Measurements from ENCODE around the gene WNT7B.

The WNT7B gene

GRCh38 chr22:46012182-46012880, 35.4 kb upstream of the WNT7B start:
- 0 out of 2 replicates have a peak, but pooled peaks cover 4% of the 10 kb centered on the region for H3K4me1 ChIP-seq (ENCODE audit: low read length)

GRCh38 chr22:46011627-46012181, 34.7 kb upstream of the WNT7B start:
- Histone ChIP-seq H3K27ac (ENCODE audit: low read length) (no peak overlapping the region), H3K4me2 (ENCODE audit: low read depth, low read length) (no peak overlapping the region), H3K27me3 (replicated peaks; ENCODE audit: insufficient read depth, low read length) (no peaks in the 10 kb centered on the region)

More at GRCh38 chr22:46012182-46012880, 35.4 kb upstream of the WNT7B start:
- H2AFZ ChIP-seq (ENCODE audit: low read length): no peak overlapping the region
- H3F3A ChIP-seq (ENCODE audit: insufficient read depth, low read length): peaks cover 10% of the 10 kb centered on the region
- H3K9me2 ChIP-seq (replicated peaks; ENCODE audit: insufficient read depth, low read length): no peaks in the 10 kb centered on the region
- H3K4me3 ChIP-seq (ENCODE audit: low read length): no peak overlapping the region
- no peak overlapping the region for H3K27ac ChIP-seq (ENCODE audit: low read length)
- DNase-seq: no peak
- H3K4me2 ChIP-seq (ENCODE audit: low read depth, low read length): 0 out of 2 replicates have a peak overlapping the region, but pooled peaks have one; percentile 99
- H3K9ac ChIP-seq (ENCODE audit: low read length): no peak overlapping the region
- H3K36me3 ChIP-seq (replicated peaks; ENCODE audit: insufficient read depth, low read length): no peaks in the 10 kb centered on the region
- TF ChIP-seq EZH2phosphoT487 (IDR thresholded peaks at IDR 0.05; ENCODE audit: low read length): no peak
- no peak for TF ChIP-seq EZH2 (optimal IDR thresholded peaks at IDR 0.05; ENCODE audit: low read depth, low read length)
- no peak for TF ChIP-seq CTCF (IDR thresholded peaks at IDR 0.05; ENCODE audit: low read length)
- H4K20me1 ChIP-seq (ENCODE audit: insufficient read depth, low read length): no peaks in the 10 kb centered on the region
- H3K9me3 ChIP-seq (replicated peaks; ENCODE audit: insufficient read depth, low read length): no peaks in the 10 kb centered on the region
- no peaks in the 10 kb centered on the region for H3K79me2 ChIP-seq (ENCODE audit: low read length)
- no peaks in the 10 kb centered on the region for H3K27me3 ChIP-seq (replicated peaks; ENCODE audit: insufficient read depth, low read length)

GRCh38 chr22:46010951-46011626, 34.1 kb upstream of the WNT7B start:
- H3K4me2 ChIP-seq (ENCODE audit: low read depth, low read length): no peak overlapping the region
- H3K36me3 ChIP-seq (replicated peaks; ENCODE audit: insufficient read depth, low read length): no peaks in the 10 kb centered on the region
- no peaks in the 10 kb centered on the region for H3K79me2 ChIP-seq (ENCODE audit: low read length)
- H3K9me2 ChIP-seq (replicated peaks; ENCODE audit: insufficient read depth, low read length): no peaks in the 10 kb centered on the region
- no peak overlapping the region for H2AFZ ChIP-seq (ENCODE audit: low read length)
- no peak overlapping the region for H3K4me3 ChIP-seq (ENCODE audit: low read length)
- DNase-seq: no peak
- no peaks in the 10 kb centered on the region for H3K27me3 ChIP-seq (replicated peaks; ENCODE audit: insufficient read depth, low read length)
- no peaks in the 10 kb centered on the region for H4K20me1 ChIP-seq (ENCODE audit: insufficient read depth, low read length)
- H3K27ac ChIP-seq (ENCODE audit: low read length): no peak overlapping the region
- H3K4me1 ChIP-seq (ENCODE audit: low read length): 0 out of 2 replicates have a peak, but pooled peaks cover 6% of the 10 kb centered on the region
- no peak overlapping the region for H3K9ac ChIP-seq (ENCODE audit: low read length)
- H3K9me3 ChIP-seq (replicated peaks; ENCODE audit: insufficient read depth, low read length): no peaks in the 10 kb centered on the region
- peaks cover 10% of the 10 kb centered on the region for H3F3A ChIP-seq (ENCODE audit: insufficient read depth, low read length)
- TF ChIP-seq CTCF (IDR thresholded peaks at IDR 0.05; ENCODE audit: low read length) (no peak), EZH2 (optimal IDR thresholded peaks at IDR 0.05; ENCODE audit: low read depth, low read length) (no peak), EZH2phosphoT487 (IDR thresholded peaks at IDR 0.05; ENCODE audit: low read length) (no peak)

More at GRCh38 chr22:46011627-46012181, 34.7 kb upstream of the WNT7B start:
- Histone ChIP-seq H3K9ac (ENCODE audit: low read length) (no peak overlapping the region), H3K36me3 (replicated peaks; ENCODE audit: insufficient read depth, low read length) (no peaks in the 10 kb centered on the region), H4K20me1 (ENCODE audit: insufficient read depth, low read length) (no peaks in the 10 kb centered on the region), H3K4me1 (ENCODE audit: low read length) (0 out of 2 replicates have a peak, but pooled peaks cover 4% of the 10 kb centered on the region), H3K9me3 (replicated peaks; ENCODE audit: insufficient read depth, low read length) (no peaks in the 10 kb centered on the region), H3K79me2 (ENCODE audit: low read length) (no peaks in the 10 kb centered on the region), H3K9me2 (replicated peaks; ENCODE audit: insufficient read depth, low read length) (no peaks in the 10 kb centered on the region), H2AFZ (ENCODE audit: low read length) (no peak overlapping the region), H3F3A (ENCODE audit: insufficient read depth, low read length) (peaks cover 10% of the 10 kb centered on the region), H3K4me3 (ENCODE audit: low read length) (no peak overlapping the region)
- no peak for DNase-seq
- TF ChIP-seq EZH2phosphoT487 (IDR thresholded peaks at IDR 0.05; ENCODE audit: low read length) (no peak), CTCF (IDR thresholded peaks at IDR 0.05; ENCODE audit: low read length) (no peak), EZH2 (optimal IDR thresholded peaks at IDR 0.05; ENCODE audit: low read depth, low read length) (no peak)

Measured in MM.1S (cell line).